ENCODE results near the gene HSD11B1.
"Not testable (repeated sequence)": the region's sequence is repeated elsewhere in the genome, so short reads cannot be mapped to it uniquely, and the experiment has no call there.

HSD11B1 gene

GRCh38 chr1:209691237-209691636, 13.4 kb upstream of the HSD11B1 start:
- DNase-seq (ENCODE audit: low read depth in 3 of 3): no peak

DNA sequence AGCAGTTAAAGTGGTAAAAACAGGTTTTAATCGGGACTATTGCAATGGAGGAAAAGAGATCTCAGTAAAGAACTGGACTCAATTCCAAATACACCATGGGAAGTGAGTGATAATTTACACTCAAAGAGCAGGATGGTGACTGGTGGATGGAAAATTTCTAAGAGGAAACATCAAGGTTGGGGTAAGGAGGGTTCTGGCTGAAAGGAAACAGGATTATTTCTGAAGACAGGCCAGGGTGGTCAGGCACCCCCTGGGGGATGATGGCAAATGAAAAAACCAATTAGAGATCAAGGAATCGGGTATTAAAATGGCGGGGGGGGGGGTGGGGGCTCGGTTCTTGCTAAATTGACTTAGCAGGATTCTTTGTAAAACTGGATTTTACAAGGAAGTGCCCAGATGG, 12.3 kb upstream of the HSD11B1 start:
- DNase-seq (ENCODE audit: low read depth in 3 of 3): no peak

- DNase-seq (ENCODE audit: low read depth in 3 of 3): peak; percentile 58 to 80 (median 70)
Measured at GRCh38 chr1:209692745-209693504, 11.7 kb upstream of the HSD11B1 start.

DNA sequence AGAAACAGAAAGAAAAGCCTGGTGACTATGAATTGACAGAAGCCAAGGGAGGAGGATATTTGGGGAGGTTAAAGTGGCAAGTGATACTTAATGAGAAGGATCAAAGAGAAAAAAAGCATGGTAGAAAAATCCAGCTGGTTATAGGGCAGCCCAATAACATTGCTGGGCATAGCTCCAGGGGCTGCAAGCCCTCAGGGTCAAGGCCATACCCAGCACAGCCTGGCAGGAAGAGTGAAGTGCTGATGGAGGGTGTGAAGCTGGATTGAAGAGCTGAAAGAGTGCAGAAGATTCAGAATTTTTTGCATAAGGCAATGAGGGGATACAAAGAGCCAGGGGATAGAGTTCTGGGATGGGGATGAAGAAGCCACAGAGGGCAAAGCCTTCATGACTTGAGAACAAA, 8.0 kb upstream of the HSD11B1 start:
- no peak for DNase-seq (ENCODE audit: low read depth in 3 of 3)

- DNase-seq (ENCODE audit: low read depth in 3 of 3): no peak
Measured at GRCh38 chr1:209697126-209697525, 7.5 kb upstream of the HSD11B1 start.

DNA sequence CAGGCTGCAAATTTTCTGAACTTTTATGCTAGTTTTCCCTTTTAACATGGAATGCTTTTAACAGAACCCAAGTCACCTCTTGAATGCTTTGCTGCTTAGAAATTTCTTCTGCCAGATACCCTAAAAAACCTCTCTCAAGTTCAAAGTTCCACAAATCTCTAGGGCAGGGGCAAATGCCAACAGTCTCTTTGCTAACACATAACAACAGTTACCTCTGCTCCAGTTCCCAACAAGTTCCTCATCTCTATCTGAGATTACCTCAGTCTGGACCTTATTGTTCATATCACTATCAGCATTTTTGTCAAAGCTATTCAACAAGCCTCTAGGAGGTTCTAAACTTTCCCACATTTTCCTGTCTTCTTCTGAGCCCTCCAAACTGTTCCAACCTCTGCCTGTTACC, 4.0 kb upstream of the HSD11B1 start:
- DNase-seq (ENCODE audit: low read depth in 3 of 3): not testable (repeated sequence)

DNA sequence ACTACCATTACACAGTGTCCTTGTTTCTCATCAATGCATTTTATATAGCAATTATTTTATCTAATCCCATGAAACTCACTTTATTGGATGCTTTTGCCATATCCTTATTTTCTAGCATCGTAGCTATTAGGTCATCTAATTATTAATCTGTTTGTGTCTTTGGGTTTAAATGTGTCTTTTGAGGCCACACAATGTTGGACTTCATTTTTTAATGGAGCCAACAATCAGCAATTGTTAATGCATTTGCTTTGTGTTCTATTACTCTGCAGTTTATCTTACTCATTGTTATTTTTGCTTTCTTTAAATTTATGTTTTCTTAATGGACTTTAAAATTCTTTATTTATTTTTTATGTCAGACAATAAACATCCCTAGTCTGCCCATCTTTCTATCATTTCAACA, 1.8 kb upstream of the HSD11B1 start:
- DNase-seq (ENCODE audit: low read depth in 3 of 3): no peak

DNA sequence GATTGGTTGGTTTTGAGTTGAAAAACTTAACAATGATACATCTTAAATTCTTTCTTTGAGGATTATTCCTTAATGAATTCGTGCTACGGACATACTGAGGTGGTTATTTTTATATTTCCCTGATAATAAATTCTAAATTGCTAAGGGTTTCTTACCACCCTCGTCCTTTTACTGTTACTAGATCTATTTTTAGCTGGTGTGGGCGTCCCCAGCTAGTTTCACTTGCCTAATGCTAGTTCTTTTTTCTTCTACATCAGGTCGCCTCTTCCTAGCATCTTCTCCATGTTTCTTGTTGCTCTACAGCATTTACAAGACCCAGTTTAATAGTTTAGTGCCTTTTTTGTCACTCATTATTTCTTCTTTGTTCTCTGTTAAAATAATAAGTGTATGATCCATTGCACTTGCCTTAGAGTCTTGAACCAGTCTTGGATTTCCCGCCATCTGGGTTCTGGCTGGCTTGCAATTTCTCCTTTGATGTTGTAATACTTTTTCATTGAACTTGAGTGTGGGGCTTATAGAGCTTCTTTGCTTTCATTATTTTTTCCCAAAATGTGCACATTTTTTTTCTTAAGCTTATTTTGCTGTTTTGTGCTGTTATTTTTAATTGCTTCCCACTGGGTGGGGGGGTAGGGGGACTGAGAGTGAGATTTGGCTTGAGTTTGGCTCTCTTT, 677 bp upstream of the HSD11B1 start:
- no peak for DNase-seq (ENCODE audit: low read depth in 3 of 3)

DNA sequence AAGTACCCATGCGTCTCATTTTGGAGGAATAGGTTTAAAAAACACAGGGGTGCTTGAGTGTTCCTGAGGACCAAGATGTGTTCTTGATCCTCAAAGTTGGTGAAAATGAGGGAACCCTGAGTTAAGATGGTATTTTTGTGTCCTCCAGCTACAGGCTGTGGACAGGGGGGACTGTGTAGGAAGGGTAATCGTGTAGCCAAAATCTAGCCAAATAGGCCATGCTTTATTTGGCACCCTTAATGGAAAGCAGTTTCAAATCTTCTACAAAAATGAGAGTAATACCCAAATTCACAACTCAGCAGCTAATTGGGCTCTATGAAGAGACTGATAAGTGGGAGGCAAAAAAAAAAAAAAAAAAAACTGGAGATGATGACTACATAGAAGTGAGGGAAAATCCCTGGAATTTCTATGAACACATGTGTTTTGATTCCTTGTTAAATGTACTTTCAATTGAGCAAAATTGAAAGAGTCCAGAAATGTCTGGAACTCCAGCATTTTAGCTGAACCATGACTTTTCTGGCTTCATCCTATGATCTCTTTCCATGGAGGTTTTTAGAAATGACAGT, 470 bp downstream of the HSD11B1 start:
- DNase-seq (ENCODE audit: low read depth in 3 of 3): no peak

GRCh38 chr1:209706622-209707021, 2.0 kb downstream of the HSD11B1 start:
- DNase-seq (ENCODE audit: low read depth in 3 of 3): no peak

- DNase-seq (ENCODE audit: low read depth in 3 of 3): no peak
Measured at GRCh38 chr1:209707308-209707707, 2.7 kb downstream of the HSD11B1 start.

DNA sequence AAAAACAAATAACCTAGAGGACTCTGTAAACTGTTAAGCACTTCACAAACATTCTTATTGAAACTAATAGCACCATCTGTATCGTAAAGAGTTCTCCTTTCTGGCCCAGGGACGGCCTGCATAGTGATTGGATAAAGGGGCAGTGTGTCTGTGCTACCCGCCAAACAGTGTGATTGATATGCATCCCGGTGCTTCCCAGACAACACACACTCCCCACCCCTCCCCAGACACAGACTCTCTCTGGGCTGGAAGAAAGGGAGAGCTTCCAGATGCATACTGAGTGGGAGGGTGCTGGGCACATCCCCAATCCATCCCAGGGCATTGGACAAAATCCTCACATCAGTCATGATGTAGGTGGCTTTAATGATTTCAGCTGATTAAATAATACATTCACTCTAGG, 3.7 kb downstream of the HSD11B1 start:
- no peak for DNase-seq (ENCODE audit: low read depth in 3 of 3)

DNA sequence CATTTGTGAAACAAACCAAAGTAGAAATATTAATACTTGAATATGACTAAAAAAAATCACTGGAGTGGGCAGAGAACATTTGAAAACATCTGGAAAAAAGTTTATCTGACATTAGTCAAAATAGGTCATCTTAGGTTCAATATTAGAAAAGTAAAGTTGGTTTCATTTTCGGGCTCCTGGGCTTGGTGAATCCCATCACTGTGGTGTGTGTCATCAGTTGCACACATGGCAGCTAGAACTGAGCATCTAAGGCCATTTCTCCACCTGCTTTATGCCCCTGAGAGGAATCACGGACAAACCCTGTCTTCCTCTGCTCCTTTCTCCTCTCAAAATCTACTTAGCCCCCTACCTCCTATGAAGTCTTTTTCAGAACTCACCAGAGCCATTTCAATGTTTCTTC, 5.4 kb downstream of the HSD11B1 start:
- DNase-seq (ENCODE audit: low read depth in 3 of 3): no peak

DNA sequence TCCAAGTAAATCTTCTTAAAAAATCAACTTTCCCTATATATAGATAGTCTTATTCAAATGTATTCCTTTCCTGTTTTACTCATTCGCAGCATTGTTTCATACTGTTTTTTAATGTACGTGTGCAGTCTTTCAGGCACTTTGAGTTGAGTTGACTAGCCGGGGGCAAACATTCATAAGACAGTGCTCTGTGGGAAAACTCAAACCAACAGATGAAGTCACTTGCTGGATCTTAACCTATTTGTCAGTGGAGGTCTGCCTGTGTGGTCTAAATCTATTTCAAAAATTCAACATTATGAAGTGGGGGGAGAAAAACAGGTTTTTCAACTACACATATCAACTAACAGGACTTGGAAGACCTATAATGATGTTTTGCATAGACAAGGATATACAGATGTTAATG, 6.2 kb downstream of the HSD11B1 start:
- no peak for DNase-seq (ENCODE audit: low read depth in 3 of 3)

DNA sequence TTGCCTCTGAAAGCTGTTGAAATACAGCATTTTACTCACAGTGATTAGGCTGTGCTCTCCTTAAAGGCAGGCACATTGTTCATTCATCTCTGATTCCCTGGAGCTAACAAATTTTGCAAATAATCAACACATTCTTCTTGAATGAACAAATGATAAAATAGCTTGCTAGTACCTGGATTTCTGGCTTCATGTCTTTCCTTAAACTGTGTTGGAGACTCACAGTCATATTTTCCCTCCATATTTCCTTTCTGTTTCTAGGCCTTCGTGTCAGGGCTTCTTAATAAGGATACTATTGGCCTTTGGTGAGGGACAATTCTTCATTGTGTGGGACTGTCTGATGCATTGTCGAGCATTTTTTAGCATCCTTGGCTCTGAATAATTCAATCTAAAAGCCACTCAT, 9.7 kb downstream of the HSD11B1 start:
- no peak for DNase-seq (ENCODE audit: low read depth in 3 of 3)

DNA sequence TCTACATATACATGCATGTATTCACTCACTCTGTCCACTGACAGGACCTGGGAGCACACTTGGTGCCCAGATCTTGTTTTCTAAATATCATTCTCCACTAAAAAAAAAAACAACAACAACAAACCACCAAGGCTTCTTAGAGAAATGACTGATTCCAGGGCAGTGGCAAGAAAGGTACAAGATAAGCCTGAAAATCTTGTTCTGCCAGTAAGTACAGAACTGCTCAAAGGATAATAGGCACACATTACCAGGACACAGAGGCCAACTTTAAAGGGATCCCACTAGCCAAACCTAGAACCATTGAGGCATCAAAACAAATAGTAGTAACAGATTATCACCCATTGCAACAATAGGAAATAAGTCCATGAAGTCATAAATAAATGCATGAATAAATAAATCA, 10.7 kb downstream of the HSD11B1 start:
- no peak for DNase-seq (ENCODE audit: low read depth in 3 of 3)

GRCh38 chr1:209717818-209718217, 13.2 kb downstream of the HSD11B1 start:
- no peak for DNase-seq (ENCODE audit: low read depth in 3 of 3)

DNA sequence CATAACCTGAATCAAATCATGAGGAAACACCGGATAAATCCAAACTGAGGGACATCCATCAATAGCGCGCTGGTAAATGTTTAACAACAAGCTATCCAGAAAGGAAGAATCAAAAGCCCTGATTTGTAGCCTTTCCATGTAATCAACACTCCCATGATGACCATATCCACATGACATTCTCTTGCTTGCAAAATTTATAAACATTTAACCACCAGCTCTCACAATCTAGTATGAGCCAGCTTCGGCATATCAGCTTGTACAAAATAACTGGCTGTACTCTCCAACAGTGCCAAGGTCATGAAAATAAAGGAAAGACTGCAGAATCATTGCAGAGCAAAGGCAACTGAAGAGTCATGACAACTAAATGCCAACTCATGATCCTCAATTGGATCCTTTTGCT, 15.7 kb downstream of the HSD11B1 start:
- no peak for DNase-seq (ENCODE audit: low read depth in 3 of 3)

DNA sequence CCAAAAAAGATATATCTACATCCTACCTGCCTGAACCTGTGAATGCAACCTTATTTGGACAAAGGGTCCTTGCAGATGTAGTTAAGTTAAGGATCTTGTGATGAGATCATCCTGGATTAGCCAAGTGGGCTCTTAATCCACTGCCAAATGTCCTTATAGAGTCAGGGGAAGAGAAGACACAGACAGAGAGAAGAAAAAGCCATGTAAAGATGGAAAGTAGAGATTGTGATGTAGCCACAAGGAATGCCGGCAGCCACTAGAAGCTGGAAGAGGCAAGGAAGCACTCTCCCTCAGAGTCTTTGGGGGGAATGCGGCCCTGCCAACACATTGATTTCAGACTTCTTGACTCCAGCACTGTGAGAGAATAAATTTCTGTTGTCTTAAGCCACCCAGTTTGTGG, 16.2 kb downstream of the HSD11B1 start:
- DNase-seq (ENCODE audit: low read depth in 3 of 3): no peak

GRCh38 chr1:209721323-209721722, 16.7 kb downstream of the HSD11B1 start:
- DNase-seq (ENCODE audit: low read depth in 3 of 3): no peak

DNA sequence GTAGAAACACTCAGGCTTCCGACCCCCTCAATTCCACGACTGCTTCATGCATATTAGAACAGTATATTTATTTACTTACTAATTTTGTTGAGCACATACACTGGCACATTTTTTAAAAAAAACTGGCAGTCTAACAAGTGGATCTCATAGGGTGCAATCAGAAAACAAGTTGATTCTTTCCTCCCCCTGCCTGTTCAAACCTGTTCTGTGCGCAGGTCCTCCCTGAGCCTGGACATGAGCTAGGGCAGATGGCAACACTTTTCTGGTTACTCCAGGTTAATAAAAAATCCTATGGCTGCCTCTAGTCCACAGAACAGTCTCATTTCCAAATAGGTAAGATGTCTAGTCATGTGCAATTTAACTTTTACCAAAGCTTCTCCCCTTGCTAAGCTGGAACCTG, 18.6 kb downstream of the HSD11B1 start:
- DNase-seq (ENCODE audit: low read depth in 3 of 3): no peak

GRCh38 chr1:209723756-209724693, 19.4 kb downstream of the HSD11B1 start:
- peak; percentile 34 to 60 (median 38) for DNase-seq (ENCODE audit: low read depth in 3 of 3)
